PC-3 (cell line): ENCODE data around the gene EXOSC2.

Experiments
- EZH2 ChIP-seq: fragments of 300-600 bp; sonication (generic); IDR thresholded peaks from one replicate; pipeline ENCODE4 v1.6.1; 2017; ENCODE audit warnings: antibody characterized with exemption, mild to moderate bottlenecking, low read length; ENCODE audit not compliant: unreplicated experiment
- EZH2phosphoT487 ChIP-seq: fragments of 300-600 bp; sonication (generic); IDR thresholded peaks from 2 replicates; pipeline ENCODE4 v1.6.1; 2018; ENCODE audit warnings: mild to moderate bottlenecking, antibody characterized with exemption, low read length, borderline replicate concordance
- TF ChIP-seq, protein P1 (sequence below): fragments of 300-600 bp; sonication (generic); conservative IDR thresholded peaks from 2 replicates; pipeline ENCODE4 v1.5.1; 2017; ENCODE audit warnings: antibody characterized with exemption, low read depth, mild to moderate bottlenecking, low read length

DNA sequence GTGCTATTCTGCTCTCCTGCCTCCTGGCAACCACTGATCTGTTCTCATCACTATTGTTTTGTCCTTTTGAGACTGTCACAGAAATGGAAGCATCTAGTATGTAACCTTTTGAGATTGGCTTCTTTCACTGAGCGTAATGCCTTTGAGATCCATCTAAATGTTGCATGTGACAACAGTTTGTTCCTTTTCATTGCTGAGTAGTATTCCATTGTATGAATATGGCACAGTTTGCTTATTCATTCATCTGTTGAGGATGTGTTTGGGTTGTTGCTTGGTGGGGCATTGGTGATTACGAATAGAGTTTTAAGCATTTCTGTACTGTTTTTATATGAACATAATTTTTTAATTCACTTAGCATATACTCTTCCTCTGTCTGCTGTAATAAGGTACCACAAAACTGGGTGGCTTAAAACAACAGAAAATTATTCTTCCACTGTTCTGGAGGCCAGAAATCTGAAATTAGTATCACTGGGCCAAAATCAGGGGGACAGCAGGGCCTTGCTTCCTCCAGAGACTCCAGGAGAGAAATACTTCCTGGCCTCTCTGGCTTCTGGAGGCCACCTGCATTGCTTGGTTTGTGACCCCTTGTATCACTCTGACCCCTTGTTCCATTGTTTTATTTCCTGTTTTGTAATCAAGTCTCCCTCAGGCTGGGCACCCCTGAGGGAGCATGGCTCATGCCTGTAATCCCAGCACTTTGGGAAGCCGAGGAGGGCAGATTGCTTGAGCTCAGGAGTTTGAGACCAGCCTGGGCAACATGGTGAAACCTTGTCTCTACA, 53.0 kb downstream of the EXOSC2 start:
- TF ChIP-seq EZH2 (no peak), EZH2phosphoT487 (no peak)
- TF ChIP-seq, protein P1, sequence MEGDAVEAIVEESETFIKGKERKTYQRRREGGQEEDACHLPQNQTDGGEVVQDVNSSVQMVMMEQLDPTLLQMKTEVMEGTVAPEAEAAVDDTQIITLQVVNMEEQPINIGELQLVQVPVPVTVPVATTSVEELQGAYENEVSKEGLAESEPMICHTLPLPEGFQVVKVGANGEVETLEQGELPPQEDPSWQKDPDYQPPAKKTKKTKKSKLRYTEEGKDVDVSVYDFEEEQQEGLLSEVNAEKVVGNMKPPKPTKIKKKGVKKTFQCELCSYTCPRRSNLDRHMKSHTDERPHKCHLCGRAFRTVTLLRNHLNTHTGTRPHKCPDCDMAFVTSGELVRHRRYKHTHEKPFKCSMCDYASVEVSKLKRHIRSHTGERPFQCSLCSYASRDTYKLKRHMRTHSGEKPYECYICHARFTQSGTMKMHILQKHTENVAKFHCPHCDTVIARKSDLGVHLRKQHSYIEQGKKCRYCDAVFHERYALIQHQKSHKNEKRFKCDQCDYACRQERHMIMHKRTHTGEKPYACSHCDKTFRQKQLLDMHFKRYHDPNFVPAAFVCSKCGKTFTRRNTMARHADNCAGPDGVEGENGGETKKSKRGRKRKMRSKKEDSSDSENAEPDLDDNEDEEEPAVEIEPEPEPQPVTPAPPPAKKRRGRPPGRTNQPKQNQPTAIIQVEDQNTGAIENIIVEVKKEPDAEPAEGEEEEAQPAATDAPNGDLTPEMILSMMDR, result no peak
